NB4 (cell line): ENCODE measurements around the gene ZNF689.

Source experiments
- POLR2A ChIP-seq: IDR thresholded peaks from 2 replicates; pipeline ENCODE4 v1.6.1; 2011; ENCODE audit warnings: mild to moderate bottlenecking; ENCODE audit not compliant: insufficient read length; ENCODE audit errors: extremely low read depth
- TF ChIP-seq, protein P1 (sequence below): IDR thresholded peaks from one replicate; pipeline ENCODE4 v1.5.1; 2012; ENCODE audit warnings: low read depth, low read length

DNA sequence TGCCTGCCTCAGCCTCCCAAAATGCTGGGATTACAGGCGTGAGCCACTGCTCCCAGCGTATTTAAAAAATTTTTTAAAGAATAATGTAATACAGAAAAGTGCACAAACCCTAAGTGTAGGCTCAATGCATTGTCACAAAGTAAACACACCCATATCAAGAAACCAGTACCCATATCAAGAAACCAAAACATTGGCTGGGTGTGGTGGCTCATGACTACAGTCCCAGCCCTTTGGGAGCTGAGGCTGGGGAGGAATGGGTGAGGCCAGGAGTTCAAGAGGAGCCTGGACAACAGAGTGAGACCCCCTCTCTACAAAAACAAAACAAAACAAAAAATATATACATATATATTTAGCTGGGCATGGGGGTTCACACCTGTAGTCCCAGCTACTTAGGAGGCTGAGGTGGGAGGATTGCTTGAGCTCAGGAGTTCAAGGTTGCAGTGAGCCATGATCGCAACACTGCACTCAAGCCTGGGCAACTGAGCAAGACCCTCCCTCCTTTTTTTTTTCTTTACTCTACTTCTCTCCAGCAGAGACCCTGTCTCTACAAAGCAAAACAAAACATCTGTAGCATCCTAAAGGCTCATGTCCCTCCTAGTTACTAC is 31.3 kb upstream of the ZNF689 start:
- TF ChIP-seq, protein P1, sequence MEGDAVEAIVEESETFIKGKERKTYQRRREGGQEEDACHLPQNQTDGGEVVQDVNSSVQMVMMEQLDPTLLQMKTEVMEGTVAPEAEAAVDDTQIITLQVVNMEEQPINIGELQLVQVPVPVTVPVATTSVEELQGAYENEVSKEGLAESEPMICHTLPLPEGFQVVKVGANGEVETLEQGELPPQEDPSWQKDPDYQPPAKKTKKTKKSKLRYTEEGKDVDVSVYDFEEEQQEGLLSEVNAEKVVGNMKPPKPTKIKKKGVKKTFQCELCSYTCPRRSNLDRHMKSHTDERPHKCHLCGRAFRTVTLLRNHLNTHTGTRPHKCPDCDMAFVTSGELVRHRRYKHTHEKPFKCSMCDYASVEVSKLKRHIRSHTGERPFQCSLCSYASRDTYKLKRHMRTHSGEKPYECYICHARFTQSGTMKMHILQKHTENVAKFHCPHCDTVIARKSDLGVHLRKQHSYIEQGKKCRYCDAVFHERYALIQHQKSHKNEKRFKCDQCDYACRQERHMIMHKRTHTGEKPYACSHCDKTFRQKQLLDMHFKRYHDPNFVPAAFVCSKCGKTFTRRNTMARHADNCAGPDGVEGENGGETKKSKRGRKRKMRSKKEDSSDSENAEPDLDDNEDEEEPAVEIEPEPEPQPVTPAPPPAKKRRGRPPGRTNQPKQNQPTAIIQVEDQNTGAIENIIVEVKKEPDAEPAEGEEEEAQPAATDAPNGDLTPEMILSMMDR = no peak
- no peak for TF ChIP-seq POLR2A
